OCI-LY7 (cell line): ENCODE measurements around the gene KCNH1. TPM values are rescaled to one million over a fixed set of nuclear protein-coding genes. Genes with fewer than 3 reads are reported as not detected.

Experiments used
- BruUV-seq: library from RNA; stranded (reverse); fragments of 400-500 nt; replicated peaks from 2 replicates; lab custom pipeline; 2021; lab: Mats Ljungman, UMichigan
- CTCF ChIA-PET: fragments of 300-600 bp; sonication (Branson Sonifier 250); formaldehyde crosslinking; loops from one replicate; lab custom pipeline; 2022; ENCODE audit warnings: antibody characterized with exemption; ENCODE audit not compliant: unreplicated experiment; lab: Charles Lee
- POLR2A ChIA-PET: fragments of 300-600 bp; sonication (Branson Sonifier 250); formaldehyde crosslinking; loops from one replicate; lab custom pipeline; 2022; ENCODE audit warnings: antibody characterized with exemption; lab: Charles Lee
- DNase-seq: peaks from one replicate; pipeline ENCODE4 v3.0.0-alpha.2; 2015; ENCODE audit warnings: low spot score
- H2AFZ ChIP-seq: fragments of 200-600 bp; sonication (generic), shearing (Covaris generic); 2 replicates; pipeline ENCODE4 v1.6.1; 2014; ENCODE audit warnings: mild to moderate bottlenecking, antibody characterized with exemption, low read length, moderate library complexity
- H3K27ac ChIP-seq: fragments of 200-600 bp; sonication (generic); 2 replicates; pipeline ENCODE4 v1.5.1; 2014; ENCODE audit warnings: mixed run types, low read depth, mild to moderate bottlenecking, moderate library complexity, low read length, inconsistent platforms; ENCODE audit not compliant: poor library complexity, severe bottlenecking
- H3K36me3 ChIP-seq: fragments of 200-600 bp; sonication (generic); 2 replicates; pipeline ENCODE4 v1.6.1; 2014; ENCODE audit warnings: mild to moderate bottlenecking, antibody characterized with exemption, low read length, moderate library complexity, mixed read lengths; ENCODE audit not compliant: insufficient read depth
- H3K4me1 ChIP-seq: fragments of 200-600 bp; sonication (generic); 2 replicates; pipeline ENCODE4 v1.5.1; 2014; ENCODE audit warnings: mild to moderate bottlenecking, low read length; ENCODE audit not compliant: insufficient read depth, poor library complexity, severe bottlenecking
- H3K4me2 ChIP-seq: fragments of 200-600 bp; sonication (generic); 2 replicates; pipeline ENCODE4 v1.6.1; 2014; ENCODE audit warnings: mild to moderate bottlenecking, low read length
- H3K4me3 ChIP-seq: fragments of 200-600 bp; sonication (generic); 2 replicates; pipeline ENCODE4 v1.5.1; 2014; ENCODE audit warnings: mild to moderate bottlenecking, low read depth, low read length; ENCODE audit not compliant: poor library complexity, severe bottlenecking
- H3K79me2 ChIP-seq: fragments of 200-600 bp; sonication (generic); 2 replicates; pipeline ENCODE4 v1.6.1; 2016; ENCODE audit warnings: low read depth, mild to moderate bottlenecking, low read length, moderate library complexity, mixed read lengths; ENCODE audit not compliant: insufficient read depth
- H3K9me2 ChIP-seq: fragments of 200-600 bp; sonication (generic); 2 replicates; pipeline ENCODE4 v1.6.1; 2016; ENCODE audit warnings: mild to moderate bottlenecking, low read length, mixed read lengths; ENCODE audit not compliant: insufficient read depth
- H3K9me3 ChIP-seq: fragments of 200-600 bp; sonication (generic); 2 replicates; pipeline ENCODE4 v1.6.1; 2014; ENCODE audit warnings: mild to moderate bottlenecking, mixed run types, low read length, mixed read lengths
- H4K20me1 ChIP-seq: fragments of 200-600 bp; sonication (generic); 2 replicates; pipeline ENCODE4 v1.6.1; 2014; ENCODE audit warnings: mild to moderate bottlenecking, antibody characterized with exemption, low read length, moderate library complexity, mixed read lengths; ENCODE audit not compliant: insufficient read depth
- CTCF ChIP-seq: fragments of 200-600 bp; sonication (generic); conservative IDR thresholded peaks from 2 replicates; pipeline ENCODE4 v1.5.1; 2014; ENCODE audit warnings: mild to moderate bottlenecking, antibody characterized with exemption, low read length, moderate library complexity, mixed read lengths
- EZH2phosphoT487 ChIP-seq: fragments of 200-600 bp; sonication (generic); IDR thresholded peaks from 2 replicates; pipeline ENCODE4 v1.6.1; 2018; ENCODE audit warnings: low read depth, borderline replicate concordance, mild to moderate bottlenecking, mixed run types, antibody characterized with exemption, low read length, moderate library complexity, mixed read lengths
- intact Hi-C: fragments of 100-400 bp; cut with micrococcal nuclease; formaldehyde crosslinking; loops from one replicate; pipeline ENCODE4 v1.10.0; 2022; ENCODE audit not compliant: unreplicated experiment
- total RNA-seq, 2 experiments: library from RNA; depleted of rRNA in 1 of 2; stranded (reverse); fragments of >200 nt in 1 of 2; shearing (Covaris generic) in 1 of 2; gene quantifications; 2 replicates each; pipeline ENCODE4 v1.2.3, GENCODE V29; 2014 to 2022

KCNH1 gene
- total RNA-seq, 2 experiments from 2014 or later, result not detected

GRCh38 chr1:211033921-211034525 is 99.9 kb downstream of the KCNH1 start:
- no peaks in the 10 kb centered on the region for H3K79me2 ChIP-seq
- TF ChIP-seq CTCF (no peak), EZH2phosphoT487 (no peak)
- ChIA-PET POLR2A (no interaction called here), CTCF (no interaction called here)
- no peaks in the 10 kb centered on the region for H3K4me1 ChIP-seq
- no peaks in the 10 kb centered on the region for H4K20me1 ChIP-seq
- intact Hi-C loops, result no loop called here
- H3K9me2 ChIP-seq, result no peaks in the 10 kb centered on the region
- BruUV-seq, result no TSS peak
- no peaks in the 10 kb centered on the region for H3K9me3 ChIP-seq
- H3K36me3 ChIP-seq, result no peaks in the 10 kb centered on the region
- no peak overlapping the region for H2AFZ ChIP-seq
- no peak overlapping the region for H3K27ac ChIP-seq
- DNase-seq, result no peak
- H3K4me3 ChIP-seq, result no peak overlapping the region
- no peak overlapping the region for H3K4me2 ChIP-seq

DNA sequence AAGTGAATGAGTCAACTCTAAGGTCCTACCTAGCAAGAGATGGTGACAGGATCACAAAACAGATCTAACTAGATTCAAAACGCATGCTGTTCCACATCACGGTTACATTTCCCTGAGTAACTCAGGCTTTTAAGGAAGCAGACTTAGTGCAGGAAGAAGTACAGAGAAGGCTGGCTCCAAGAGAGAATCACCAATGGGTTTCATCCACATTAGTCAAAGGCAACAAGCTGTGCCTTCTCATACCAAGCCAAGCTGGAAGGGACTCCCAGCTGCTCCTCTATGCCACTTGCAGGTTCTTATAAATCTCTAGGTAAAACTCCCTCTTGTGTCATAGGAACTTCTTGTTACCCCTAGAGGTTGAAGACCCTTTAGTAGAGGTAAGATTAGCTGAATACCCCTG is 109.0 kb downstream of the KCNH1 start:
- Histone ChIP-seq H3K4me1 (no peaks in the 10 kb centered on the region), H3K27ac (no peak overlapping the region), H3K36me3 (no peaks in the 10 kb centered on the region), H3K9me2 (no peaks in the 10 kb centered on the region), H3K9me3 (no peaks in the 10 kb centered on the region), H3K4me3 (no peak overlapping the region), H3K4me2 (no peak overlapping the region), H3K79me2 (no peaks in the 10 kb centered on the region), H2AFZ (no peak overlapping the region), H4K20me1 (no peaks in the 10 kb centered on the region)
- ChIA-PET CTCF (no interaction called here), POLR2A (interaction anchor here (0.5 kb wide), 1 partner anchor 472 kb away, joined by 4 read pairs; no protein-coding TSS in a partner anchor)
- no peak for DNase-seq
- TF ChIP-seq EZH2phosphoT487 (no peak), CTCF (no peak)
- no TSS peak for BruUV-seq
- intact Hi-C loops, result no loop called here

DNA sequence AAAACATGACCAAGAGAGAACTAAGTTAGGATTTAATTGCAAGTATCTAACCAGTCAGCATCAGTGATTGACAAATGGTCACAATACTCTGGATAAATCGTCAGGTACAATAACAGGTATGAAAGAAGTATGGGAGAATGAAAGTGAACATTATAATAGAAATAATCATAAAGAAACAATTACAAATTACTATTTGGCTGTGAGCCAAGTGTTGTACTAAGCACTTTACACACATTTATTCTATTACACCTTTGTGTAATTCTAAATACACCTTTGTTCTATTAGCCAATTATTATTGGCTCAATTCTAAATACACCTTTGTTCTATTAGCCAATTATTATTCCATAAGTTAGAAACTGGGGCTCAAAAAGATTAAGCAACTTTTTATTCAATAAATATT is 114.7 kb downstream of the KCNH1 start:
- ChIA-PET POLR2A (no interaction called here), CTCF (interaction anchor here (0.6 kb wide), 1 partner anchor 136 kb away, joined by 3 read pairs; no protein-coding TSS in a partner anchor)
- H3K9me3 ChIP-seq, result no peaks in the 10 kb centered on the region

More for the DNA sequence above, 114.7 kb downstream of the KCNH1 start:
- Histone ChIP-seq H4K20me1 (no peaks in the 10 kb centered on the region), H3K36me3 (no peaks in the 10 kb centered on the region), H3K27ac (no peak overlapping the region), H3K9me2 (no peaks in the 10 kb centered on the region), H2AFZ (no peak overlapping the region), H3K4me3 (no peak overlapping the region), H3K79me2 (no peaks in the 10 kb centered on the region), H3K4me1 (no peaks in the 10 kb centered on the region), H3K4me2 (no peak overlapping the region)
- TF ChIP-seq EZH2phosphoT487, result no peak
- no peak for TF ChIP-seq CTCF
- intact Hi-C loops, result no loop called here
- no peak for DNase-seq
- no TSS peak for BruUV-seq
